Mucosa of descending colon (tissue), 3 donors: ENCODE data around the gene FAM170B. TPM values are rescaled to one million over a fixed set of nuclear protein-coding genes. Genes with fewer than 3 reads are reported as not detected.

Experiments used
- ATAC-seq: fragments of 200-7000 bp; cut with Tn5 transposase; one replicate; pipeline ENCODE4 v1.9.1; 2020; ENCODE audit warnings: mild to moderate bottlenecking, moderate library complexity
- DNase-seq, 3 donors: peaks; one replicate each; pipeline ENCODE4 v3.0.0-alpha.2; 2020
- H3K36me3 ChIP-seq: fragments of 200-600 bp; one replicate; pipeline ENCODE4 v1.8.0; 2021; ENCODE audit warnings: low read depth, mild to moderate bottlenecking
- H3K4me1 ChIP-seq: fragments of 200-600 bp; one replicate; pipeline ENCODE4 v1.8.0; 2021; ENCODE audit warnings: low read depth, mild to moderate bottlenecking
- H3K4me3 ChIP-seq: fragments of 200-600 bp; one replicate; pipeline ENCODE4 v1.8.0; 2021; ENCODE audit warnings: mild to moderate bottlenecking
- H3K9me3 ChIP-seq: fragments of 200-600 bp; one replicate; pipeline ENCODE4 v1.8.0; 2021; ENCODE audit warnings: mild to moderate bottlenecking
- CTCF ChIP-seq: fragments of 200-600 bp; IDR thresholded peaks from one replicate; pipeline ENCODE4 v1.8.0; 2022; ENCODE audit warnings: antibody characterized with exemption, mild to moderate bottlenecking
- intact Hi-C, 2 donors: fragments of 100-400 bp; cut with DNase I in 1 of 2; cut with micrococcal nuclease in 1 of 2; formaldehyde crosslinking; loops; one replicate each; pipeline versions ENCODE4 v1.11.0 to v1.11.1; 2022; cut with DNase I, micrococcal nuclease
- total RNA-seq, 3 donors: library from RNA; stranded (reverse); fragmentation: NEBNext Ultra II Directional in 2 of 3; extraction: Animal tissue kit (Norgen Biotek cat#: 25700) in 2 of 3; gene quantifications; one replicate each; pipeline versions ENCODE4 v1.2.1 to v1.2.4, GENCODE V29; 2021 to 2023
- donor health status: DM: no; HTN: no; CAD: no; lungs with moderate emphysema.
- donor health status: DM: no; HTN: no; CAD: no.
- donor health status: DM: no; HTN: yes; CAD: no.

The FAM170B gene
- total RNA-seq, 3 donors from 2014 or later, result not detected

- H3K4me1 ChIP-seq, result no peaks in the 10 kb centered on the region
- H3K9me3 ChIP-seq, result no peaks in the 10 kb centered on the region
- no peak for ATAC-seq
- TF ChIP-seq CTCF, result no peak
- intact Hi-C loops, result no loop called here
- H3K4me3 ChIP-seq, result no peak overlapping the region
- no peak for DNase-seq
- no peaks in the 10 kb centered on the region for H3K36me3 ChIP-seq
Observed at GRCh38 chr10:49116509-49117375, 17.1 kb downstream of the FAM170B start.

GRCh38 chr10:49115796-49116508 is 17.9 kb downstream of the FAM170B start:
- Histone ChIP-seq H3K36me3 (no peaks in the 10 kb centered on the region), H3K4me3 (no peak overlapping the region), H3K9me3 (no peaks in the 10 kb centered on the region), H3K4me1 (no peaks in the 10 kb centered on the region)
- intact Hi-C loops, result no loop called here
- ATAC-seq, result no peak
- TF ChIP-seq CTCF, result no peak
- DNase-seq, result no peak

- no peak for DNase-seq
- intact Hi-C loops, result no loop called here
- TF ChIP-seq CTCF, result no peak
- H3K36me3 ChIP-seq, result no peaks in the 10 kb centered on the region
- H3K4me3 ChIP-seq, result no peak within 1 kb of the TSS
- no peak for ATAC-seq
- H3K4me1 ChIP-seq, result no peaks in the 10 kb centered on the region
- H3K9me3 ChIP-seq, result no peaks in the 10 kb centered on the region
Observed at GRCh38 chr10:49115015-49115795, 18.6 kb downstream of the FAM170B start, which contains the start of gene VSTM4. Gene VSTM4, minus strand, starts transcription at chr10:49115522. Its CDS starts 37 bp downstream, at chr10:49115485.

- Histone ChIP-seq H3K36me3 (no peaks in the 10 kb centered on the region), H3K4me3 (no peak overlapping the region), H3K9me3 (no peaks in the 10 kb centered on the region), H3K4me1 (no peaks in the 10 kb centered on the region)
- no peak for DNase-seq
- ATAC-seq, result no peak
- TF ChIP-seq CTCF, result no peak
- intact Hi-C loops, result no loop called here
Observed at GRCh38 chr10:49114718-49115014, 19.2 kb downstream of the FAM170B start.

GRCh38 chr10:49113741-49114141 is 20.1 kb downstream of the FAM170B start:
- no peak for DNase-seq
- intact Hi-C loops, result no loop called here
- Histone ChIP-seq H3K36me3 (no peaks in the 10 kb centered on the region), H3K4me1 (no peaks in the 10 kb centered on the region), H3K9me3 (no peaks in the 10 kb centered on the region), H3K4me3 (no peak overlapping the region)
- no peak for ATAC-seq
- TF ChIP-seq CTCF, result no peak
